Stimulated activated CD4-positive, alpha-beta T cell treated with anti-CD3 and anti-CD28 coated beads, Interleukin-4, amount 100 ng/mL, for 24 hours (primary cell): ENCODE results near the gene RNF113B.

Experiments
- DNase-seq: peaks from one replicate; pipeline ENCODE4 v3.0.0-alpha.2; 2020

RNF113B gene

GRCh38 chr13:98176777-98177608 lies at the start of gene RNF113B:
RNF113B (minus strand) TSS chr13:98177269; CDS start chr13:98177236, 33 bp downstream.
- DNase-seq = no peak

GRCh38 chr13:98226496-98226895 lies 49.4 kb upstream of the RNF113B start:
- DNase-seq = no peak

GRCh38 chr13:98225036-98225940 lies 48.2 kb upstream of the RNF113B start:
- DNase-seq = no peak

- no peak for DNase-seq
Observed at GRCh38 chr13:98224557-98224956, 47.5 kb upstream of the RNF113B start.

GRCh38 chr13:98223741-98224140 lies 46.7 kb upstream of the RNF113B start:
- no peak for DNase-seq

GRCh38 chr13:98222816-98223215 lies 45.7 kb upstream of the RNF113B start:
- no peak for DNase-seq

- DNase-seq = no peak
Observed at GRCh38 chr13:98222081-98222554, 45.0 kb upstream of the RNF113B start.

- DNase-seq = no peak
Observed at GRCh38 chr13:98221234-98221633, 44.2 kb upstream of the RNF113B start.

GRCh38 chr13:98220271-98220791 lies 43.3 kb upstream of the RNF113B start:
- DNase-seq = no peak

GRCh38 chr13:98219685-98220084 lies 42.6 kb upstream of the RNF113B start:
- no peak for DNase-seq

- no peak for DNase-seq
Observed at GRCh38 chr13:98217597-98217996, 40.5 kb upstream of the RNF113B start.

GRCh38 chr13:98216711-98217285 lies 39.7 kb upstream of the RNF113B start:
- no peak for DNase-seq

GRCh38 chr13:98216135-98216565 lies 39.1 kb upstream of the RNF113B start:
- DNase-seq = no peak

GRCh38 chr13:98215508-98215907 lies 38.4 kb upstream of the RNF113B start:
- no peak for DNase-seq

GRCh38 chr13:98214707-98215106 lies 37.6 kb upstream of the RNF113B start:
- DNase-seq = no peak

GRCh38 chr13:98214008-98214643 lies 37.1 kb upstream of the RNF113B start:
- DNase-seq = no peak

GRCh38 chr13:98213354-98213753 lies 36.3 kb upstream of the RNF113B start:
- no peak for DNase-seq

GRCh38 chr13:98212763-98213162 lies 35.7 kb upstream of the RNF113B start:
- no peak for DNase-seq

- DNase-seq = no peak
Observed at GRCh38 chr13:98208606-98209005, 31.5 kb upstream of the RNF113B start.

- no peak for DNase-seq
Observed at GRCh38 chr13:98207416-98207815, 30.3 kb upstream of the RNF113B start.

GRCh38 chr13:98206946-98207345 lies 29.9 kb upstream of the RNF113B start:
- DNase-seq = no peak

GRCh38 chr13:98204546-98204945 lies 27.5 kb upstream of the RNF113B start:
- DNase-seq = no peak
